GM10266 (cell line): Measurements from ENCODE around the gene FGF19.

ENCODE experiments used
- DNase-seq: peaks from one replicate; pipeline ENCODE4 v3.0.0; 2012; ENCODE audit errors: extremely low spot score
- CTCF ChIP-seq: IDR thresholded peaks from 2 replicates; pipeline ENCODE4 v1.5.1; 2012; ENCODE audit warnings: mild to moderate bottlenecking, low read depth; ENCODE audit not compliant: control insufficient read depth, insufficient read depth; ENCODE audit errors: missing control alignments

FGF19 gene

GRCh38 chr11:69703768-69704507 is at the start of gene FGF19:
Gene FGF19, minus strand, starts transcription at chr11:69704022. Its CDS starts 146 bp downstream, at chr11:69703876.
- peak; percentile 49 for DNase-seq
- no peak for TF ChIP-seq CTCF

GRCh38 chr11:69752890-69753289 is 49.1 kb upstream of the FGF19 start:
- TF ChIP-seq CTCF: no peak
- no peak for DNase-seq

GRCh38 chr11:69750875-69751597 is 47.2 kb upstream of the FGF19 start:
- TF ChIP-seq CTCF: no peak
- no peak for DNase-seq

- DNase-seq: no peak
- no peak for TF ChIP-seq CTCF
Observed at GRCh38 chr11:69750108-69750850, 46.5 kb upstream of the FGF19 start.

GRCh38 chr11:69748637-69749036 is 44.8 kb upstream of the FGF19 start:
- no peak for TF ChIP-seq CTCF
- DNase-seq: no peak

- DNase-seq: no peak
- no peak for TF ChIP-seq CTCF
Observed at GRCh38 chr11:69746752-69747742, 43.2 kb upstream of the FGF19 start.
